ENCODE results near the gene HRAS. TPM values are rescaled to one million over a fixed set of nuclear protein-coding genes. Genes with fewer than 3 reads are reported as not detected.

HRAS gene
- polyA plus RNA-seq, 1 donor from 2014 or later: 22.5 TPM

DNA sequence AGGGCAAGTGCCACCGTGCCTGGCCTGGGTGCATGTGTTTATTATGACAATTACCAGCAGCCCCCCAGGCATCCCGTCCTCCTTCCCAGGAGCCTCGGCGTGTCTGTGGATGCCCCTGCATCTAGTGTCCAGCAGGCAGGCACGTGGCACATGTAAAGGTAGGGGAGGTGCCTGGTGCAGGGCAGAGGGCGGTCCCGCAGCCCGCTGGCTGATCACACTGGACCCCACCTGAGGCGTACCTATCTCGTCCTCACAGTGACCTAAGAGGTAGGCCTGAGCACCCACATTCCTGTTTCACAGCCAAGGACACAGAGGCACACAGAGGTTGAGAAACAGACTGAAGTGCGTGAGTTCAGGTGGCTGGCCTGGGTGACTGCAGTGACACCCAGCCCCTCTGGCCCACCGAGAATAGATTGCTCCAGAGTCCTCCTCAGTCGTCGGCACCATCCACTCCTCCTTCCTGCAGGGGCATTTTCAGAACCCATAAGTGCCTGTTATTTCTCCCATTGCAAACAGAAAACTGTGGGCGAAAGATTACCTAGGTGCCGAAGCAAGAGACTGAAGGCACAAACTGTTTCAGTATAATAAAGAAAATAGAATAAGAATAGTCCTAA lies 37.9 kb upstream of the HRAS start:
- peaks cover 13% of the 10 kb centered on the region for H3K27me3 Mint-ChIP-seq
- no peaks in the 10 kb centered on the region for H3K36me3 Mint-ChIP-seq
- peaks cover 11 to 14% (median 14%) of the 10 kb centered on the region in 3 donors for H3K4me1 Mint-ChIP-seq
- peak overlapping the region in 1 of 4 donors; percentile 52 for H3K4me3 Mint-ChIP-seq
- peak overlapping the region in 1 of 3 donors; percentile 86 for H3K27ac Mint-ChIP-seq
- peaks cover 0 to 2% (median 0%) of the 10 kb centered on the region in 3 donors for H3K9me3 Mint-ChIP-seq

DNA sequence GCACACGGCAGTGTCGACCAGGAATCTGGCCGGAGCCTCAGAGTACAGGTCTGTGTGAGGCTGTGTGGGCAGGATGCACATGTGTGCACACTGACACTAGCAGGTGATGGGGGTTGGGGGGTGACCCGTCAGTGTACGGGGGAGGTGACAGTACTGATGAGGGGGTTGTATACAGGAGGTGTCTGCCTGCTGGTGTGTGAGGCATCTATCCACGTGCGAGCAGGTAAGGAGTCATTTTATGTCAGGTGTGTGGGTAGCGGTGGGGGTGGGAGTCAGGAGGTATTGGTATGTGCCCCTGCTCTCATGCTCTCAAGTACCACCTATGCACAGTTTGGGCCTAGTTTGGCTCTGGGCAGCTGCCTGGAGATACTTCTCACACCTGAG lies 36.4 kb upstream of the HRAS start:
- Mint-ChIP-seq H3K9me3 (peaks cover 0 to 2% (median 0%) of the 10 kb centered on the region in 3 donors), H3K27ac (peak overlapping the region in 1 of 3 donors; percentile 5), H3K27me3 (peaks cover 13% of the 10 kb centered on the region), H3K4me1 (peaks cover 5 to 7% (median 7%) of the 10 kb centered on the region in 3 donors), H3K36me3 (no peaks in the 10 kb centered on the region), H3K4me3 (no peak overlapping the region)

DNA sequence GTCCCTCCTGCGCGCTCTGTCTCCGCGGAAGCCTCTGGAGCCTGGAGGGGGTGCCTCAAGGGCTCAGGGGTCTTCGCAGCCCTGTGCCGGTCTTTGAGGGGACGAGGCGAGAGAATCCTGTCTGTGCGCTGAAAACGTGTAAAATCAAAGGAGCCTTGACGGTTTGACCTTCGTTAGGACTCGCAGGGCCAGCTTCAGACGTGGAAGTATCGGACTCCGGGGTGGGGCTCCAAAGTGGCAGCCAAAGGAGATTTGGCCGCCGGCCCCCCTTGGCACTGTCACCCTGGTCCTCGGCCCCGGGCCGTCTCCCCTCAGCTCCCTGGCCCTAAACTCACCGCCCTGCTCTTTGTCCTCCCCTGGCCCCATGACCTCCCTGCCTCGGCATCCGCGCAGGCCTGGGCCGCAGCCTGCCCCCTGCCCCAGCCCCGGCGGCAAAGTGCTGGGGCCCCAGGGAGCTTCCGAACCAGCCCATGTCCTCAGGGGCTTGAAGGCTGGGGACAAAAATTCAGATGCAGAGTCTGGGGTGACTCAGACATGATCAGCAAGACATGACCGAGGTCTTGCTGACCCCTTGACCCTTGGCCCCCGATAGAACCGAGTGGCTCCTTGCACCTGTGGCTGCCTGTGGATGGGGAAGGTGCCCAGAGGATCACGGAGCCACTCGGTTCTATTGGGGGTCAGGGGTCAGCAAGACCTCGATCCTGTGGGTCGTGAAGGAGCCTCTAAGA lies 33.9 kb upstream of the HRAS start:
- Mint-ChIP-seq H3K4me1 (peaks cover 0 to 3% (median 1%) of the 10 kb centered on the region in 3 donors), H3K9me3 (no peaks in the 10 kb centered on the region), H3K27me3 (peaks cover 4% of the 10 kb centered on the region), H3K27ac (peak overlapping the region in 2 of 3 donors; percentile 63 to 87), H3K36me3 (no peaks in the 10 kb centered on the region), H3K4me3 (peak overlapping the region; percentile 78 to 93 (median 89))

- H3K4me3 Mint-ChIP-seq: peak overlapping the region; percentile 65 to 93 (median 85)
- H3K36me3 Mint-ChIP-seq: no peaks in the 10 kb centered on the region
- H3K9me3 Mint-ChIP-seq: no peaks in the 10 kb centered on the region
- no peaks in the 10 kb centered on the region for H3K27me3 Mint-ChIP-seq
- H3K27ac Mint-ChIP-seq: peak overlapping the region in 2 of 3 donors; percentile 63 to 81
- peaks cover 0 to 3% (median 1%) of the 10 kb centered on the region in 3 donors for H3K4me1 Mint-ChIP-seq
Measured at GRCh38 chr11:568306-569157, 33.2 kb upstream of the HRAS start.

DNA sequence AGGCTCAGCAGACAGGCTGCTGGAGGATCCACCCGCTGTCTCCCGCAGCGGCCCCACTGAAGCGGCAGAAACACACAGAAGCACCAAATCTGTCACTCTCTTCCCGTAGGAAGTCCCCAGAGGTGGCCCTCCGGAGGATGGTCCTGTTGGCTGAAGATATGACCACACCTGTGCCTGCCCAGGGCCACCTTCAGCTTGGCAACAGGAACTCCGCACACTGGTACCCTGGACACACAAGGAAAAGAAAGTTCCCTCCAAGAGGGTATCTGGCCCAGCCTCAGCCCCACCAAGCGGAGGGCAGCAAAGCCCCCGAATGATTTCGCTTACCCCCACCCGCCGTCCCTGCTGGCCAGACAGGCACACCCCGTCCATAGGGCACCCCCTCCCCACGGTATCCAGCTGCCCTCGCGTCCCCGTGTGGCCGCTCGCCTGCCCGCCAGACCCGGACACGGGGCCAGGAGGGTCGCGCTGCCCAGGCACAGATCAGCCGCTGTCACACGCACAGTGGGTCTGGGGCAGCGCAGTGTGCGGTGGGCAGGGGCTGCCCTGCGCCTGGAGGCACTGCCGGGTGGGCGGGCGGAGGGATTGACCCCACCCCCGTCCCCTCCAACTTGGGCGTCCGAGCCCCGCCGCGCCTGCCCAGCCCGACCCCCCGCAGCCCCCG lies 32.4 kb upstream of the HRAS start:
- Mint-ChIP-seq H3K9me3 (no peaks in the 10 kb centered on the region), H3K27me3 (no peaks in the 10 kb centered on the region), H3K4me1 (peaks cover 0 to 3% (median 1%) of the 10 kb centered on the region in 3 donors), H3K36me3 (no peaks in the 10 kb centered on the region), H3K4me3 (peak overlapping the region; percentile 69 to 92 (median 82)), H3K27ac (peak overlapping the region in 2 of 3 donors; percentile 83 to 85)

DNA sequence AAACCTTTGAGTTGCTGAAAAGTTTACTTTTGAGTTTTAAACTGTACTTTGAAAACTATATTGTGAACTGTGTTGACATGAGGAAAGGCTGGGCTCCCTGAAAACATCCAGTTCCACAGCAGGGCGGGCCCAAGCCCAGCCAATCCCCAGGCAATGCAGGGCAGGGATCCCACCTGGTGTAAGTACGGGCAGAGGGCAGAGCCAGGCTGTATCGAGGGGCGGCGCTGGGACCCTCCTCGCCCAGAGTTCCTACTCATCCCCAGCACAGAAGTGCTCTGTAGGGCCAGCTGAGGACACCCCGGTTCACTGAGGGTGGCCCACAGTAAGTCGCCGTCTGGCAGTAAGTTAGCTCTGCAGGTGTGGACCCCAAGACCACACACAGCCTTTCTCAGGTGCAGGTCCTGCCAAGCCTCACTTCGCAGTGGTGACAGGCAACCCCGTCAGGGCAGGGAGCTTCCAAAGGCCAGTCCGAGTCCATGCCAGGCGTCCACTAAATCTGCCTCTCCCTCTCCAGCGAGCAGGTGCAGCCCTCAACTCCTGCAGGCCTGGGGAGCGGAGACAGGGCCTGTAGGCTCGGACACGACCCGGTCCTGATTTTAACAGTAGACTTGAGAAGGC lies 31.7 kb upstream of the HRAS start:
- Mint-ChIP-seq H3K4me1 (peaks cover 0 to 3% (median 1%) of the 10 kb centered on the region in 3 donors), H3K27ac (peak overlapping the region in 2 of 3 donors; percentile 83 to 85), H3K9me3 (no peaks in the 10 kb centered on the region), H3K4me3 (peak overlapping the region; percentile 69 to 92 (median 82)), H3K27me3 (no peaks in the 10 kb centered on the region), H3K36me3 (no peaks in the 10 kb centered on the region)

- Mint-ChIP-seq H3K27ac (peak overlapping the region in 1 of 3 donors; percentile 85), H3K36me3 (no peaks in the 10 kb centered on the region)
Measured at GRCh38 chr11:565921-566509, 30.6 kb upstream of the HRAS start.

DNA sequence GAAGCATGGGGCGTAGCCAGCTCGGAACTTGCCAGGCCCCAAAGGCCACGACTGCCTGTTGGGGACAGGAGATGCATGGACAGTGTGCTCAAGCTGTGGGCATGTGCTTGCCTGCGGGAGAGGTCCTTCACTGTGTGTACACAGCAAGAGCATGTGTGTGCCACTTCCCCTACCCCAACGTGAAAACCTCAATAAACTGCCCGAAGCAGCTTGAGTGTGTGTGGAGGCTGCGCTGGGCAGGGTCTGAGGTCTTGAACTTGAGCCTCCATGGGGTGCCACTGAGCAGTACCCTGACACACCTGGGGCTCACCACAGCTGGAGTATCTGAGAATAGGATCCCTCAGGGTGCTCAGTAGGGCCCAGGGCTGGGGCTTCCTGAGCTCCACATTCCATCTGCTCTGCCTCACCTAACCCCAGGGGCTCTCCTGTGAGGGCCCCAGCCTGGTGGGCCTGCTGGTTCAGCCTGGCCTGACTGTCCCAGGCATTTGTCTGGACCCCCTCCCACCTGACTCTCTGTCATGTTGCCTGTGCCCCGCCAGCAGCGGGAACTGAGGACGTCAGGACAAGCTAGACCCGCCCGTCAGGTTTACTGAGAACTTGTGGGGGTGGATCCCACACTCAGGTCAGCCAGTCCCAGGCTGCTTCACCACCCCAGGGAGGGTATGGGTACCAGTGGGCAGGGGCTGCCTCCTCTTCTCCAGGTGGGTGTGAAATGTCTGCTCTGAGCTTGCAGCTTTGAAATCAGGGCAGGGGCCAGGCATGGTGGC lies 28.6 kb upstream of the HRAS start:
- Mint-ChIP-seq H3K4me3 (peak overlapping the region in 1 of 4 donors; percentile 63), H3K9me3 (no peaks in the 10 kb centered on the region), H3K4me1 (peaks cover 3 to 11% (median 9%) of the 10 kb centered on the region in 3 donors), H3K36me3 (no peaks in the 10 kb centered on the region), H3K27me3 (no peaks in the 10 kb centered on the region), H3K27ac (no peak overlapping the region)

More at GRCh38 chr11:565921-566509, 30.6 kb upstream of the HRAS start:
- no peaks in the 10 kb centered on the region for H3K9me3 Mint-ChIP-seq
- no peaks in the 10 kb centered on the region for H3K27me3 Mint-ChIP-seq
- peak overlapping the region in 1 of 4 donors; percentile 69 for H3K4me3 Mint-ChIP-seq
- peaks cover 3 to 6% (median 5%) of the 10 kb centered on the region in 3 donors for H3K4me1 Mint-ChIP-seq

- Mint-ChIP-seq H3K4me1 (peaks cover 3 to 11% (median 9%) of the 10 kb centered on the region in 3 donors), H3K27ac (no peak overlapping the region), H3K9me3 (no peaks in the 10 kb centered on the region), H3K4me3 (peak overlapping the region in 1 of 4 donors; percentile 63), H3K27me3 (no peaks in the 10 kb centered on the region), H3K36me3 (no peaks in the 10 kb centered on the region)
Measured at GRCh38 chr11:563066-563811, 27.9 kb upstream of the HRAS start.

- Mint-ChIP-seq H3K27me3 (no peaks in the 10 kb centered on the region), H3K27ac (no peak overlapping the region), H3K4me3 (peak overlapping the region in 2 of 4 donors; percentile 86 to 90), H3K9me3 (no peaks in the 10 kb centered on the region), H3K4me1 (peaks cover 3 to 10% (median 8%) of the 10 kb centered on the region in 3 donors), H3K36me3 (no peaks in the 10 kb centered on the region)
Measured at GRCh38 chr11:562046-562645, 26.8 kb upstream of the HRAS start.

DNA sequence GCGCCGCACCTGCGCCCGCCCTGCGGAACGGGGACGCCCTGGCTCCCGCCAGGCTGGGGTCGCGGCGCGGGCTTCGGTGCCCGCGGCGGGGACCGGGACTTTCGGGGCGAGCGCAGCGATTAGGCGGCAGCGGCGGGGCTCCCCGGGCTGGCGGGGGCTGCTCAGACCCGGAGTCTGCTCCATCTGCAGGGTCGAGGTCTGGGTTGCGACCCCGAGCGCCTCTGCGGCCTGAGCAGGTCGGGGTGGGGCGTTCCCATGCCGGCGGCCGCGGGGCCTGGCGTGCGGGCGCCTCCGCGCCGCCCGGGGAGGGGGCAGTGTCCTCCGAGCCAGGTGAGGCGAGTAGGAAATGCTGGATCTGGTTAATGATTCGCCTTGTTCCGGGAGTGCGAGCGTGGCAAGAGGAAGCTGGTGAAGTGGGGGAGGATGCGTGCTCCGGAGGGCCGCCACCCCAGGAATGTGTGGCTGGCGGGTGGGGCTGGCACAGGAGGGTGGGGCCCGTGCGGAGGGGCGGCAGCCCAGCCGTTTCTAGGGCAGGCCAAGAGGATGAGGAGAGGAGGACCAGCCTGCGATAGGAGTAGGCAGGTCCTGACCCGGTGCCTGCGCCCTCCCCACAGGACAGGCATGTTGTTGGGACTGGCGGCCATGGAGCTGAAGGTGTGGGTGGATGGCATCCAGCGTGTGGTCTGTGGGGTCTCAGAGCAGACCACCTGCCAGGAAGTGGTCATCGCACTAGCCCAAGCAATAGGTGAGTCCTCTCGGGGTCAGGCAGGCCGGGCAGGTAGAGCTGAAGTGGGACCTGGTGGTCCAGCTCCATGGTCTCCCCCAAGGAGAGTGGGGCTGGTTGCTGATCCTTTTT lies 26.0 kb upstream of the HRAS start:
- H3K9me3 Mint-ChIP-seq: no peaks in the 10 kb centered on the region
- peaks cover 3 to 11% (median 9%) of the 10 kb centered on the region in 3 donors for H3K4me1 Mint-ChIP-seq

More for the DNA sequence above, 26.0 kb upstream of the HRAS start:
- Mint-ChIP-seq H3K27me3 (no peaks in the 10 kb centered on the region), H3K4me3 (peak overlapping the region; percentile 86 to 94 (median 92)), H3K27ac (peak overlapping the region in 1 of 3 donors; percentile 76), H3K36me3 (no peaks in the 10 kb centered on the region)

Measured in IgD-negative memory B cell (primary cell).